IMR-90 (cell line): ENCODE measurements around the gene ANO10. TPM values are rescaled to one million over a fixed set of nuclear protein-coding genes. Genes with fewer than 3 reads are reported as not detected.

ENCODE experiments used
- ATAC-seq: fragments of 200-7000 bp; cut with Tn5 transposase; 2 replicates; pipeline ENCODE4 v1.9.1; 2020; ENCODE audit warnings: low read depth, mild to moderate bottlenecking, moderate library complexity
- BruUV-seq: library from RNA; stranded (reverse); fragments of 400-500 nt; replicated peaks from 2 replicates; lab custom pipeline; 2021; lab: Mats Ljungman, UMichigan
- CTCF ChIA-PET: fragments of 300-600 bp; formaldehyde crosslinking; extraction: SDS; loops from one replicate; lab custom pipeline; 2021; ENCODE audit warnings: antibody characterized with exemption; lab: Yijun Ruan, JAX
- POLR2A ChIA-PET: fragments of 300-600 bp; sonication (Branson Sonifier 250); formaldehyde crosslinking; loops from one replicate; lab custom pipeline; 2022; ENCODE audit warnings: antibody characterized with exemption; ENCODE audit not compliant: unreplicated experiment; lab: Charles Lee
- DNase-seq: peaks from one replicate; pipeline ENCODE4 v3.0.0; 2013
- H2AFZ ChIP-seq: replicated peaks from 2 replicates; pipeline ENCODE3; 2013; ENCODE audit warnings: low read length, mild to moderate bottlenecking; ENCODE audit not compliant: poor library complexity
- H2AK5ac ChIP-seq: 2 replicates; pipeline ENCODE4 v1.6.1; 2013; ENCODE audit warnings: low read depth, low read length, inconsistent platforms
- H2AK9ac ChIP-seq: replicated peaks from 2 replicates; pipeline ENCODE3; 2013; ENCODE audit warnings: mild to moderate bottlenecking, low read depth, low read length, moderate library complexity; ENCODE audit not compliant: poor library complexity
- H2BK120ac ChIP-seq: 2 replicates; pipeline ENCODE4 v1.6.1; 2013; ENCODE audit warnings: low read depth, low read length, inconsistent platforms
- H2BK15ac ChIP-seq: 3 replicates; pipeline ENCODE4 v1.6.1; 2013; ENCODE audit warnings: low read depth, low read length, inconsistent platforms
- H2BK20ac ChIP-seq: 2 replicates; pipeline ENCODE4 v1.6.1; 2013; ENCODE audit warnings: low read depth, mild to moderate bottlenecking, inconsistent platforms, low read length, moderate library complexity
- H2BK5ac ChIP-seq: 2 replicates; pipeline ENCODE4 v1.6.1; 2013; ENCODE audit warnings: mild to moderate bottlenecking, low read depth, low read length, inconsistent platforms; ENCODE audit not compliant: poor library complexity, severe bottlenecking
- H3K14ac ChIP-seq: replicated peaks from 2 replicates; pipeline ENCODE4 v1.6.1; 2013; ENCODE audit warnings: low read depth, low read length, inconsistent platforms
- H3K18ac ChIP-seq: 2 replicates; pipeline ENCODE4 v1.6.1; 2013; ENCODE audit warnings: low read depth, low read length, control low read depth
- H3K23ac ChIP-seq: 2 replicates; pipeline ENCODE4 v1.6.1; 2013; ENCODE audit warnings: low read depth, low read length, inconsistent platforms
- H3K27ac ChIP-seq: 2 replicates; pipeline ENCODE4 v1.5.1; 2013; ENCODE audit warnings: mild to moderate bottlenecking, control low read depth, low read length; ENCODE audit not compliant: insufficient read depth
- H3K27me3 ChIP-seq: 2 replicates; pipeline ENCODE4 v1.6.1; 2013; ENCODE audit warnings: low read length; ENCODE audit not compliant: control insufficient read depth, insufficient read depth
- H3K36me3 ChIP-seq: 2 replicates; pipeline ENCODE4 v1.6.1; 2013; ENCODE audit warnings: low read length, mixed read lengths; ENCODE audit not compliant: control insufficient read depth, insufficient read depth
- H3K4ac ChIP-seq: 2 replicates; pipeline ENCODE4 v1.6.1; 2013; ENCODE audit warnings: low read depth, low read length, inconsistent platforms
- H3K4me1 ChIP-seq: 2 replicates; pipeline ENCODE4 v1.6.1; 2013; ENCODE audit warnings: low read length, mixed read lengths; ENCODE audit not compliant: control insufficient read depth, insufficient read depth
- H3K4me2 ChIP-seq: 2 replicates; pipeline ENCODE4 v1.6.1; 2013; ENCODE audit warnings: low read depth, mild to moderate bottlenecking, control low read depth, low read length, moderate library complexity
- H3K4me3 ChIP-seq: 2 replicates; pipeline ENCODE4 v1.5.1; 2013; ENCODE audit warnings: low read depth, mild to moderate bottlenecking, control low read depth, low read length, moderate library complexity; ENCODE audit not compliant: insufficient read depth
- H3K56ac ChIP-seq: 2 replicates; pipeline ENCODE4 v1.6.1; 2013; ENCODE audit warnings: low read length, inconsistent platforms; ENCODE audit not compliant: insufficient read depth; ENCODE audit errors: extremely low read depth
- H3K79me1 ChIP-seq, 2 experiments: 2 replicates each; pipeline ENCODE4 v1.6.1; 2013; ENCODE audit warnings: low read length in 2 of 2, inconsistent platforms in 1 of 2, low read depth in 1 of 2
- H3K9ac ChIP-seq: 2 replicates; pipeline ENCODE4 v1.6.1; 2013; ENCODE audit warnings: low read depth, low read length, control low read depth
- H3K9me1 ChIP-seq: 2 replicates; pipeline ENCODE4 v1.6.1; 2013; ENCODE audit warnings: low read length, inconsistent platforms; ENCODE audit not compliant: insufficient read depth
- H3K9me3 ChIP-seq: 2 replicates; pipeline ENCODE4 v1.6.1; 2013; ENCODE audit warnings: low read length; ENCODE audit not compliant: control insufficient read depth, insufficient read depth
- H4K20me1 ChIP-seq: 2 replicates; pipeline ENCODE4 v1.6.1; 2013; ENCODE audit warnings: low read length, inconsistent platforms; ENCODE audit not compliant: insufficient read depth
- H4K5ac ChIP-seq: 2 replicates; pipeline ENCODE4 v1.6.1; 2013; ENCODE audit warnings: mild to moderate bottlenecking, low read depth, low read length, control low read depth
- H4K8ac ChIP-seq, 2 experiments: 2 replicates each; pipeline ENCODE4 v1.6.1; 2013; ENCODE audit warnings: low read depth in 2 of 2, low read length in 2 of 2, control low read depth in 1 of 2, inconsistent platforms in 1 of 2
- H4K91ac ChIP-seq: 2 replicates; pipeline ENCODE4 v1.6.1; 2013; ENCODE audit warnings: low read depth, low read length, inconsistent platforms; ENCODE audit not compliant: insufficient read depth
- BHLHE40 ChIP-seq: fragments of 150-350 bp; IDR thresholded peaks from 2 replicates; pipeline ENCODE4 v1.6.1; 2016; ENCODE audit warnings: mild to moderate bottlenecking, low read depth, low read length
- MAFK ChIP-seq: IDR thresholded peaks from 2 replicates; pipeline ENCODE4 v1.6.1; 2012; ENCODE audit warnings: low read depth, low read length, improper control_type of control experiment
- RAD21 ChIP-seq: IDR thresholded peaks from 2 replicates; pipeline ENCODE4 v1.6.1; 2012; ENCODE audit warnings: low read length, improper control_type of control experiment
- SMC3 ChIP-seq: fragments of 150-350 bp; IDR thresholded peaks from 2 replicates; pipeline ENCODE4 v1.6.1; 2016; ENCODE audit warnings: low read depth, mild to moderate bottlenecking, antibody characterized with exemption, low read length, moderate library complexity
- WGBS, 2 experiments: methylation state at CpG; one replicate each; pipeline versions ENCODE4 v1.1.5 to v1.1.7; 2013; ENCODE audit warnings: missing lambda C conversion rate in 2 of 2; ENCODE audit not compliant: insufficient read length in 1 of 2; ENCODE audit errors: extremely low coverage in 2 of 2; 5-methylcytosine and 5-hydroxymethylcytosine counted together
- dilution Hi-C: fragments of 300-500 bp; cut with HindIII; formaldehyde crosslinking; loops from one replicate; pipeline ENCODE4 v1.14.3; 2018; ENCODE audit warnings: low sequenced_read_pairs; ENCODE audit not compliant: unreplicated experiment
- in situ Hi-C: fragments of 300-500 bp; cut with MboI; formaldehyde crosslinking; loops from 3 replicates; pipeline ENCODE4 v1.14.3; 2019; ENCODE audit warnings: low sequenced_read_pairs, inconsistent platforms, mixed read lengths
- intact Hi-C: fragments of 100-400 bp; cut with micrococcal nuclease; formaldehyde crosslinking; loops from 2 replicates; pipeline ENCODE4 v1.10.0; 2022
- polyA plus RNA-seq, 3 experiments: library from polyadenylated mRNA; depleted of rRNA; stranded (reverse); fragments of >200 nt; gene quantifications; 2 replicates each; pipeline ENCODE4 v1.2.3, GENCODE V29; 2012; ENCODE audit warnings: low replicate concordance in 1 of 3
- total RNA-seq: library from RNA; depleted of rRNA; stranded (reverse); fragments of >200 nt; gene quantifications from 2 replicates; pipeline ENCODE4 v1.2.3, GENCODE V29; 2012

ANO10 gene
- total and polyA plus RNA-seq, 2 of the 4 experiments (the other 2 are of a cell fraction) = 28.5 to 41.6 TPM

GRCh38 chr3:43417133-43417532, 204.7 kb downstream of the ANO10 start:
- Histone ChIP-seq H4K91ac (no peak overlapping the region), H2BK15ac (no peak overlapping the region)
- BruUV-seq = no TSS peak

More at GRCh38 chr3:43417133-43417532, 204.7 kb downstream of the ANO10 start:
- H2BK5ac ChIP-seq = no peak overlapping the region
- no peak overlapping the region for H2AFZ ChIP-seq
- H3K36me3 ChIP-seq = no peaks in the 10 kb centered on the region
- no peak overlapping the region for H3K14ac ChIP-seq
- H2AK9ac ChIP-seq = no peak overlapping the region
- ChIA-PET POLR2A (no interaction called here), CTCF (no interaction called here)
- peaks cover 0 to 3% of the 10 kb centered on the region in 2 experiments; a peak in 1 of 4 replicates for H3K79me1 ChIP-seq
- H3K23ac ChIP-seq = no peak overlapping the region
- no peak overlapping the region for H3K9ac ChIP-seq
- H2BK20ac ChIP-seq = no peak overlapping the region
- no peak for DNase-seq
- no peaks in the 10 kb centered on the region for H3K27me3 ChIP-seq
- no CpG with 5 or more reads among the region's 11 CpGs for WGBS, 2 experiments
- no peak for ATAC-seq
- H3K4me1 ChIP-seq = no peaks in the 10 kb centered on the region
- no peak overlapping the region for H2BK120ac ChIP-seq
- no peak overlapping the region for H3K18ac ChIP-seq
- no peak for TF ChIP-seq MAFK
- no peak for TF ChIP-seq RAD21
- no peak for TF ChIP-seq SMC3
- no peak for TF ChIP-seq BHLHE40
- no peaks in the 10 kb centered on the region for H4K20me1 ChIP-seq
- no peak overlapping the region for H3K4me3 ChIP-seq
- H4K5ac ChIP-seq = no peak overlapping the region
- H3K9me1 ChIP-seq = no peaks in the 10 kb centered on the region
- no peak overlapping the region for H3K4me2 ChIP-seq
- H4K8ac ChIP-seq = no peak overlapping the region
- H3K9me3 ChIP-seq = no peaks in the 10 kb centered on the region
- in situ Hi-C loops = no loop called here
- dilution Hi-C loops = no loop called here
- H3K4ac ChIP-seq = no peak overlapping the region
- H3K56ac ChIP-seq = no peak overlapping the region
- no peak overlapping the region for H3K27ac ChIP-seq
- intact Hi-C loops = no loop called here
- no peak overlapping the region for H2AK5ac ChIP-seq
